GM18907 (cell line): Measurements from ENCODE around the gene SAMD4A.

Experiments
- ATAC-seq: cut with Tn5 transposase; IDR thresholded peaks from one replicate; pipeline ENCODE4 v1.9.1; 2021; ENCODE audit warnings: mild to moderate bottlenecking, moderate library complexity; ENCODE audit not compliant: unreplicated experiment

Gene SAMD4A, protein sequence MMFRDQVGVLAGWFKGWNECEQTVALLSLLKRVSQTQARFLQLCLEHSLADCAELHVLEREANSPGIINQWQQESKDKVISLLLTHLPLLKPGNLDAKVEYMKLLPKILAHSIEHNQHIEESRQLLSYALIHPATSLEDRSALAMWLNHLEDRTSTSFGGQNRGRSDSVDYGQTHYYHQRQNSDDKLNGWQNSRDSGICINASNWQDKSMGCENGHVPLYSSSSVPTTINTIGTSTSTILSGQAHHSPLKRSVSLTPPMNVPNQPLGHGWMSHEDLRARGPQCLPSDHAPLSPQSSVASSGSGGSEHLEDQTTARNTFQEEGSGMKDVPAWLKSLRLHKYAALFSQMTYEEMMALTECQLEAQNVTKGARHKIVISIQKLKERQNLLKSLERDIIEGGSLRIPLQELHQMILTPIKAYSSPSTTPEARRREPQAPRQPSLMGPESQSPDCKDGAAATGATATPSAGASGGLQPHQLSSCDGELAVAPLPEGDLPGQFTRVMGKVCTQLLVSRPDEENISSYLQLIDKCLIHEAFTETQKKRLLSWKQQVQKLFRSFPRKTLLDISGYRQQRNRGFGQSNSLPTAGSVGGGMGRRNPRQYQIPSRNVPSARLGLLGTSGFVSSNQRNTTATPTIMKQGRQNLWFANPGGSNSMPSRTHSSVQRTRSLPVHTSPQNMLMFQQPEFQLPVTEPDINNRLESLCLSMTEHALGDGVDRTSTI

DNA sequence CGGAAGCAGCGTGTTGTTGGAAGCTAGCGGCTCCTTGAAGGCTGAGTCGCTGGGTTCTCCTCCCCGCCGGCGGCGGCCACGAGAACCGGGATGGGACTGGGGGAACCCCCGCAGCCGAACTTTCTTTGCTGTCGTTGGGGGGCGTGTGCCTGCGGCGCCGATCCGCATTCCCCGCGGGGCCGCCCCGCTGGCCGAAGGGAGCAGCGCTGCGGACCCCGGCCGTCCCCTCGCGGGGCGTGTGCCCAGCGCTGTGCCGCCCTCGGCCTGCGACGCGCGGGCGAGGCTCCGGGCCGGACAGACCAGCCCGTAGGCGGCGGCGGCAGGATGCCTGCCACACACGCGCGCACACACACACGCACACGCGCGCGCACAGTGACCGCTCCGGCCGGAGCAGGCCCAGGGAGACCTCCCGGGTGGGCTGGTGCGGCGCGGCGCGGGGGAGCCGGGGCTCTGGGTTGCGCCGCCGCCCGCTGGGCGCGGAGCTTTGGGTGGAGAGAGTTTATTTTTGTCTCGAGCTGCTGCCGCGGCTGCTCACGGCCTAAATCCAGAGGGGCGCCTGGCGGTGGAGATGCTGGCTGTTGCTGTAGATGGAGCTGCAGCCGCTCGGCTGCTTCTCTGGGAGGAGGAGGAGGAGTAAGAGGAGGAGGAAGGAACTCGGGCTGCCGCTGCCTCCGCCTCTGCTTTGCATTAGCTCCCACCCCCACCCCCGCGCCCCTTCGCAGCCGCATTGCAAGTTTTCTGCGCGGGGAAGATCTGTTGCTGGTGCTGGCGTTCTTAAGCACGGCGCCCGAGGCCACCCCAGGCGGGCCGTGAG is at the start of gene SAMD4A:
Gene SAMD4A, plus strand, starts transcription at position 719 of the 814 bp plus-strand sequence. CDS start 789 bp downstream, outside the sequence.
- ATAC-seq: peak; percentile 44

DNA sequence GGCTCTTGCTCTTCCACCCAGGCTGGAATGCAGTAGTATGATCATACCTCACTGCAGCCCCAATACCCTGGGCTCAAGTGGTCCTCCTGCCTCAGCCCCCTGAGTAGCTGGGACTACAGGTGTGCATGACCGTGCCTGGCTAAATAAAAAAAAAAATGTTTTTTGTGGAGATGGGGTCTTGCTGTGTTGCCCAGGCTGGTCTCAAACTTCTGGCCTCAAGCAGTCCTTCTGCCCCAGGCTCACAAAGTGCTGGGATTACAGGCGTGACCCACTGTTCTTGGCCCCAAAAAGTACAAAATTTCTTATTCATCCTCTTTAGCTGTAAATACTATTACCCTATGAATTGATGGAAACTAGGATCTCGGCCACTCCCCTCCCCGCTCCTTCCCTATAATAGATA is 42.5 kb upstream of the SAMD4A start:
- no peak for ATAC-seq

DNA sequence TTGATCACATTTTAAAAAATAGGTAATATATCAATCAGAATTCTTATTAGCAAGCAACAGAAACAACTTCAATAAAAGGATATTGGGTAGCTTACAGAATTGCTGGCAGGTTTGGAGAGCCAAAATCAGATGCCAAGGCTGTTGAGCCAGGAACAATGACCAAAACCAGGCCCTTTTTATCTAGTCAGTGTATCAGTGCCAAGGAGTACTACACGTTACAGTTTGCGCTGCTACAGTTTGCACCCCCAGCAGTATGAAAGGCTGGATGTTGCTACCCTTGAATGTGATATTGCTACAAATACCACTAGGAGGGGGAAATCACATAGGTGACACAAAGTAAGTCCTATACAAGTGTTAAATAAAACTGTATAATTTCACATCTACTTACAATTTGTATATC is 38.0 kb upstream of the SAMD4A start:
- no peak for ATAC-seq

DNA sequence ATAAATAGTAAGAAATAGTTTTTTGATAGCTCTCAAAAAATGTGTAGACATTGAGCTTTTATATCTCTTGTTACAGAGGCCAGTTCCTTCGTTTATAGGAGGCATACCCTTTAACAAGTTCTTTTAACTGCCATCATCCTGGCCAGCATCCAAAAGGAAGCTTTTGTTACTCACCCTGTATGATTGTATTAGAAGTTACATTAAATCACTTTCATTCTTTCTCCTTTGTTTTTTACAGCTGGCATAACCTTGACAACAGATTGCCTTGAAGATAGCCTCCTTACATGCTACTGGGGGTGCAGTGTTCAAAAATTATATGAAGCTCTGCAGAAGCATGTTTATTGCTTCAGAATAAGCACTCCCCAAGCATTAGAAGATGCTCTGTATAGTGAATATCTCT is 37.1 kb upstream of the SAMD4A start:
- no peak for ATAC-seq

DNA sequence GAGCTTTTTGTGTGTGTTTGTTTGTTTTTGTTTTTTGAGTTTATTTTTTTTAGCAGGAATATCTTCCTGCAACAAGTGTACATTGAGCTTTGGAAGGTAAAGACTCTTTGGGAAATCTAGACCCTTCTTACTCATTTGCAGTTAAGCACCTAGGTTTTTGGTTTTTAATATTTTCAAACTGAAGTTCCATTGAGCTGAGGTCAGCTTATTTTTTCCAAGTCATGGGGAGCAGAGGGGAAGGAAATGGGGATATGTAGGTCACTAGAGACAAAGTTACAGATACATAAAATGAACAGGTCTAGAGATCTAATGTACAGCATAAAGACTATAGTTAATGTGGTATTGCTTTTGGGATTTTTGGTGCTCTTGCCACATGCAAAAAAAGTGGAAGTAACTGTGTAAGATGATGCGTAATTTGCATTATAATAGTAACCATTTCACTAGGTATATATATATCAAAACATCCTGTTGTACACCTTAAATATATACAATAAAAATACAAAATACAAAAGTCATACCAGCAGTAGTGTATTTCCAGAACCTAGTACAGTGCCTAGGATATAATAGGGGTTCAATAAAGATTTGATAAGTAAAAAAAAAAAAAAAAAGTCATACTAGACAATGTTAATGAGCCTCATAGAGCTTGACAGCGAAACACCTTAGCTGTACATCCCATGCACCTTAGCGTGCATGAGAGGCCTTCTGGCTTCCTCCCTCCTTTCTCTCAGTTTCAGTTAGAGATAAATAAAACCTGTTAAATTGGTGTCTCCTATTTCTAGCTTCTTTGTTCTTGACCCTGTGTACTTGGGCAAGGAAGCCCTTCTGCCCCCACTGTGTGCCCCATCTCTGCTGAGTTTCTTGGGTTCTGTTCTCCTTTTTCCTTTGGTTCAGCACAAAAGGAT is 34.6 kb upstream of the SAMD4A start:
- peak; percentile 86 for ATAC-seq

DNA sequence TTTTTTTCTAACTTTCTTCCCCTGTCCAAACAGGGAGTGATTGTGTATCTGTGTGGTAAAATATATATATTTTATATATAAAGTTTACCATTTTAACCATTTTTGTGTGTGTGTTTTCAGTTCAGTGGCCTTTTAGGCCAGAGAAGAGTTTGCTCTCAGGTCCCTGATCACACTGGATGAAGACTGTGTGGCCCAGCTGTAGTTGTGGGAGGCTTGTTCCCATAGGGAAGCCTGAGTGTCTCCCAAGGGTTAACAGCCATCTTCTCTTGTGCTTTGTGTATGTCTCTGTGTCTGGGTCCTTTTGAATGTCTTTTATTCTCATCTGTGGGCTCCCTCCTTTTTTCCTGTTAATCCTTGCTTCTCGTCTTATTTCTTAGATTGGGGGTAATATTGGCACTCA is 33.8 kb upstream of the SAMD4A start:
- ATAC-seq: no peak

DNA sequence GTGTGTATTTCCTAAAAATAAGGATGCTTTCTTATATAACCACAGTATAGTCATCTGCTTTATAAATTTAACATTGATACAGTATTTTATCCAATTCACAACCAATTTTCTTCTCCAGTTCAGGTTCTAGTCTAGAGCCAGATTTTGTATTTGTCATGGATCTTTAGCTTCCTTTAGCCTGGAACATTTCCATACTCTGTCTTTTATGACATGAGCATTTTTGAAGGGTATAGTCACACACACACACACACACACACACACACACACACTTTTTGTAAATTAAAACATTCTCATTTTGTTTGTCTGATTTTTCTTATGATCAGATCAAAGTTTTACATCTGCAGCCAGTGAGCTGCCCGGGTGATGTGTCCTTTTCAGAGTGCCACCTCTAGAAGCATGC is 31.8 kb upstream of the SAMD4A start:
- no peak for ATAC-seq

DNA sequence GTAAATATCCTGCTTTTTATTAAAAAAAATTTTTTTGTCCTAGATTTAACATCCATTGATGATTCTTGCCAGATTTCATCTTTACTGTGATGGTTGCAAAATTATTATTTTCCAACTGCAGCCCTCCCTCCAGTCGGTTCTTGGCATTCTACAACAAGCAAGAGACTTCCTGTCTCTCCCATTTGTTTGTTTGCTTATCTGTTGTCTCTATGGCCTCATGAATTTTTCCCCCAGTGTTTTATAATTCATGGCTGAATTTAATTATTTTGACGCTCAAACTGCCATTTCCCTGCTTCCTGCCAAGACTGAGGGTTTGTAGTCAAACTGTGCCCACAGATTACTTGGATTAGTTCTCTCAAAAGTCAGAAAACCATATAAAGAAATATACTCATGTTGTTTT is 31.3 kb upstream of the SAMD4A start:
- no peak for ATAC-seq

DNA sequence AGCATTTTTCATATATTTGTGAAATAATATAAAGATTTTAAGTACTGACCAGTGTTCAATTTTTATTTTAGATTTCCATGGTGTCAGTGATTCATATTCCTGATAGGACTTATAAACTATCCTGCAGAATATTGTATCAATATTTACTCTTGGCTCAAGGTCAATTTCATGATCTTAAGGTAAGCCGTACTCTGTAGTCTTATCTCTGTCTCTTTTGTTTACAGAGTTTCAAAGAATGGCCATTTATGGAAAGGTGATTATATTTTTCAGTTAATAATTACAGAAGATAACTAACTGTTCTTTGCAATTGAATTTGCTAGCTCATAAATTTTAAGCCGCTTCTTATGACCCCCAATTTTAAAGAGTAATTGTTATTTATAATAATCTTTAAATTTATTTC is 29.3 kb upstream of the SAMD4A start:
- ATAC-seq: no peak

DNA sequence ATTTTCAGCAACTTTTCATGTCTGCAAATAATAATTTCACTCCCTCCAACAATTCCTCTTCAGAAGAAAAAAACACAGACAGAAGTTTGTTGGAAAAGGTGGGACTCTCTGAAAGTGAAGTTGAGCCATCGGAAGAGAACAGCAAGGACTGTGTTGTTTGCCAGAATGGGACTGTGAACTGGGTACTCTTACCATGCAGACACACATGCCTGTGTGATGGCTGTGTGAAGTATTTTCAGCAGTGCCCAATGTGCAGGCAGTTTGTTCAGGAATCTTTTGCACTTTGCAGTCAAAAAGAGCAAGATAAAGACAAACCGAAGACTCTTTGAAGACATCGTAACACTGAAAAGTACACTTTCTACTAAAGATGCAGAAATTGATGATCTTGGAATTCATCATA is 28.9 kb upstream of the SAMD4A start:
- ATAC-seq: no peak

DNA sequence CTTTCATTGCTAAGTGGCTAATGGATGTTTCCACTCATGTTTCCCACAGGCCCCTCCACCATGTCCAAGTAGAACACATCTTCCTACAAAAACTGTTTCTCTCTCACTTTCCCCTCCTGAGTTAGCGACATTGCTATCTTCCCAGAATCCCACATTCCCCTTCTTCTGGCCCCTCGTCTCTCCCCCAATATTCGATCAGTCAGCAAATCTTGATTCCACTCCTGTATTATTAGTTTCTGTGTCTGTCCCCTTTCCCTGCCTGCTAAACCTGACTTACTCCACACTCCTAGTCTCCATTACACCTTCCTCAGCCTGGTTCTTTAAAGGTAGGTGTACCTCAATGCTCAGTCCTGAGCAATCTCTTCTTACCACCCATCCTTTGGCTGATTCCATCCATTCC is 19.3 kb upstream of the SAMD4A start:
- no peak for ATAC-seq

DNA sequence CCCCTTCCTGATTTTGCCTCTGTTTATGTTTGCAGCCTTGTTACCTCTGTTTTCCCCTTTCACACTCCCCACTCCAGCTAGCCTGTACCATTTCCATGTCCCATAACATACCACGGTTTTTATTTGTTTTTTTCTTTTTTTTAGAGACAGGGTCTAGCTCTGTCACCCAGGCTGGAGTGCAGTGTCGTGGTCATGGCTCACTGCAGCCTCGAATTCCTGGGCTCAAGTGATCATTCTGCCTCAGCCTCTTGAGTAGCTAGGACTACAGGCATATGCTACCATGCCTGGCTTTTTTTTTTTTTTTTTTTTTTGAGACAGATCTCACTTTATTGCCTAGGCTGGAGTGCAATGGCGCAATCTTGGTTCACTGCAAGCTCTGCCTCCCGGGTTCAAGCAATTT is 18.4 kb upstream of the SAMD4A start:
- ATAC-seq: no peak

DNA sequence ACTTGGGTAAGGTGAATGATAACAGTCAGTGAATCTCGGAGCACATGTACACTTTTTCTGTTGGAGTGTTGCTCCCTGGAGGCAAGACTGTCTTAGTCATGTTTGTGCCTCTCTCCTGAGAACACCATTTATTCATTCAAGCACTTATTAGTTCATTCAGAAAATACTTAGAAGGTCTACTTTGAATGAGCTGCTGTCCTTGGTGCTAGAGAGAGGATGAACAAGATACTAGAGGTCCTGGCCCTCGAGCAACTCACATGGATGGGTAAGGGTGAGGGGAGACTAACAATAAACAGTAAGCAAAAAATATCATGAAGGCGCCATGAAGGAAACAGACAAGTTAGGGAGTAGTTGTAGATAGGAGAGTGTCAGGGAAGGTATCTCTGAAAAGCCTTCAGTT is 17.1 kb upstream of the SAMD4A start:
- no peak for ATAC-seq

DNA sequence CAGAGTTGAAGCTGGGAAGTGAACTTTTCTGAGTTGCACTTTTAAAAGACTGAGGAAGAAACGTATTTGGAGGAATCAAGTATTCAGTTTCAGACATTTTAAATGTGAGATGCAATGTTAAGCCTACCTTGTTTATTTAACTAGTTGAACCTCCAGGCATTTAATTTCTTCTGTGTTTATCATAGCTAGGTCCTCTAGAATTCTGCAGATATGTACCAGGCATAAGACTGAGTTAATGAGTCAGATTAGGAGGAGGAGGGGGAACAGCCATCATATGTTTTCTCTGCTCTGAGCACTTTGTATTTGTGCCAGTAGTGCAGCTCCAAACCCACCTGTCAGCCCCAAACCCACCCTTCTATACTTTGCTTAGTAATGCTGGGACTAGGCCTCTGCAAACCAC is 16.4 kb upstream of the SAMD4A start:
- no peak for ATAC-seq

DNA sequence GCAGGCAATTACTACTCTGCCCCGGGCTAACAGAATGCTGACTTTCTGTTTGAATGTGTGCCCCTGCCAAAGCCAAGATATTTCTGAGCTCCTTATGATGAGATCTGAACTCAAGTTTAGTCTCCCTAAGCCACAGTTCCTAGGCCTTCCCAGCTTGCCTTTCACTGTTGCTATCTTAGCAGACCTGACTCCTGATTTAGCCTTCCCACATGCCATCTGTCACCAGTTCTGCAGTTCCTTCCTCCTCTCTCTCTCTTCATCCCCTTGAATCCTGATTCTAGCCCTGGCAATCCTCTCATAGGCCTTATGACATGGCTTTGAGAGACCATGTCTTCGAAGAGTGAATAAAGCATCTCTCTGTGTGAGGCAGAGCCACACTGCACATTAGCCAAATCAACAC is 12.5 kb upstream of the SAMD4A start:
- ATAC-seq: no peak

DNA sequence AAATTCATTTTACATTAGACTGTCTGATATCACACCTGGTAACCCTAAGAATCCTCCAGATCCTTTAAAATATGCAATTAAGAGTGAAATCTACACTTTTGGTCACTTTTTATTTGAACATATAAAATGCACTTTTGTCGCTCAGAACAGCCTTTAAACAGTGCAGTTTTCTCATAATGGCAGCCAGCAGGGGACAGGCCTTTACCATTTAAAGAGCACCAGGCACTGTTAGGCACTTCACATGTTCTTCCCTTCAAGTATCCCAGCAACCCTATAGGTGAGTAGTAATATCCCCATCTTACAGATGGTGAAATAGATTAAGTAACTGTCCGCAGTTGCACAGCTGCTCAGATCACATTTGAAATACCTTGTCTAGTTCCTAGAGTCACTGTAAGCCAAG is 11.3 kb upstream of the SAMD4A start:
- no peak for ATAC-seq

DNA sequence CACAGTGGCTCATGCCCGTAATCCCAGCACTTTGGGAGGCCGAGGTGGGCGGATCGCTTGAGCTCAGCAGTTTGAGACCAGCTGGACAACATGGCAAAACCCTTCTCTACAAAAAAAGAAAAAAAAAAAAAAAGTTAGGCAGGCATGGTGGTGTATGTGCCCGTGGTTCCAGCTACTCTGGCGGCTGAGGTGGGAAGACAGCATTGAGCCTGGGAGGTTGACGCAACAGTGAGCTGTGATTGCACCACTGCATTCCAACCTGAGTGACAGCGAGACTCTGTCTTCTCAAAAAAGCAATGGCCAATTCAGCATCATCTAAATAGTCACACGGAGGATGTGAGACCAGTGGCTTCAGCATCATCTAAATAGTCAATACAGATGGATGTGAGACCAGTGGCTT is 10.4 kb upstream of the SAMD4A start:
- ATAC-seq: no peak

DNA sequence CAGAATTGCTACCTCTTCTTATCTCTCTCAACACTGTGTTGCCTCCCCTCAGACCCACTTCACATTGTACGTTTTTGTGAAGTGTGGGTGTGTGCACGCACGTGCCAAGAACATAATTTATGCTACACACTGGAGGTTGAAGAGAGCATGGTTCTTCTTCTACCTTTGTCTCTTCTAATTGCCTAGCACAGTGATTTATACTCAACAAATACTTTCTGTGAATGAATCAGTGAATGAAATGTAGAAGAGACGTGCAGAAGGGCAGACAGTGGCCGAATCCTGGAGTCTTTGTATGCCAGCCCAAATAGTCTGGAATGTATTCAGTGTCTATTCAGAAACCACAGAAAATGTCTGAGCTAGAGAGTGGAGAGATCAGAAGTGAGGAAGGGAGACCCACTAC is 4.6 kb upstream of the SAMD4A start:
- no peak for ATAC-seq

DNA sequence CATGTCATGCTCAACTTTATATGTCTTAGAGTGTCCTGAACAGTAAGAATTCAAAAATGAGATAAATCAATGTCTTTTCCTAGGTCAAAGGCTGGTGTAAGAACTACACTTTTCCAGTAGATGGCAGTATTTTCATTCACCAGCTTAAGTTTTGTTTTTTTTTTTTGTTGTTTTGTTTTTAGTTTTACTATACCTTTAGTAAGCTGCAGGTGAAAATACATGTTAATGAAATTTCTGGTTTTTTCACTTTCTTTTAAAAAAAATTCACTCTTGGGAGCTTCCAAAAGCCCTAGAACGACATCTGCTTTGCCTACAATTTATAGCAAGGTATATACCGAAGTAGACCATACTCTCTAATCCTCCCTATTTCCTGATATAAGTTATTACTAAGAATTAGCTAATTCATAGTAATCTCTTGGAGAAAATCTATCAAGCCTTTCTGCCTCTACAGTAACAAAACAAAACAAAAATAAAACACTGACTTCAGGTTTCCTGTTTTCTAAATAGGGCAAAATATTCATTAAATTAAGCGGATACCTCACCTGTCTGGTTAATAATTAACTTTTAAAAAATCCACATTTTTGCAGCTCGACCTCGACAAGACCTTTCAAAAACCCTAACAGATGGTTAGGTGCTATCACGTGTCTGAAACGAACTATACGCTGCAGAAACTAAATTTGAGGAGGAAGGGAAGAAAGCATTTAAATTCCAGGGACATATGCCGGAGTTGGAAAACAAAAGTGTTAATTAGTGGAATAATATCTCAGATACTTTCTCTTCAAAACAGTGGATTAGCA is 2.7 kb upstream of the SAMD4A start:
- no peak for ATAC-seq
